HepG2 (cell line): ENCODE results near the gene NME7. TPM values are rescaled to one million over a fixed set of nuclear protein-coding genes. Genes with fewer than 3 reads are reported as not detected.
A peak's percentile ranks its signal among the peaks of the same experiment; 100 is the strongest.

Source experiments
- ATAC-seq: fragments of 200-7000 bp; cut with Tn5 transposase; 3 replicates; pipeline ENCODE4 v1.9.1; 2020; ENCODE audit warnings: mild to moderate bottlenecking, moderate library complexity
- BruUV-seq: library from RNA; stranded (reverse); fragments of 400-500 nt; replicated peaks from 2 replicates; lab custom pipeline; 2021; lab: Mats Ljungman, UMichigan
- CTCF ChIA-PET: fragments of 300-600 bp; formaldehyde crosslinking; extraction: SDS; loops from one replicate; lab custom pipeline; 2021; ENCODE audit warnings: low total read pairs, inconsistent platforms, low intra/inter-chr PET ratio; lab: Yijun Ruan, JAX
- POLR2A ChIA-PET: fragments of 350-600 bp; sonication (Branson Sonifier 250); formaldehyde crosslinking; loops from one replicate; lab custom pipeline; 2020; ENCODE audit warnings: antibody characterized with exemption, inconsistent platforms; lab: Yijun Ruan, JAX
- DNase-seq: peaks from one replicate; pipeline ENCODE4 v3.0.0-alpha.2; 2015; ENCODE audit warnings: low spot score
- FAIRE-seq: peaks from 3 replicates; lab custom pipeline; 2011; peaks lifted over from hg19 to GRCh38; lab: Jason Lieb, UNC
- H2AFZ ChIP-seq: one replicate; pipeline ENCODE4 v1.6.1; 2011; ENCODE audit warnings: low read length, inconsistent platforms
- H3K27ac ChIP-seq: fragments of 300-600 bp; 3 replicates; pipeline ENCODE4 v1.8.0; 2011; ENCODE audit warnings: mixed run types, mild to moderate bottlenecking, mixed read lengths, low read length, inconsistent platforms; ENCODE audit not compliant: insufficient read depth; ENCODE audit errors: extremely low read length
- H3K27me3 ChIP-seq, 2 experiments: fragments of 200-600 bp in 1 of 2; 2 replicates in 1 of 2; 3 replicates in 1 of 2; pipeline versions ENCODE4 v1.6.0 to v1.8.0; 2011; ENCODE audit warnings: low read length in 2 of 2, mild to moderate bottlenecking in 2 of 2, moderate library complexity in 2 of 2, inconsistent platforms in 1 of 2; ENCODE audit not compliant: insufficient read depth in 2 of 2, control insufficient read depth in 1 of 2
- H3K36me3 ChIP-seq, 2 experiments: fragments of 200-600 bp in 1 of 2; replicated peaks in 1 of 2; 2 replicates in 1 of 2; 3 replicates in 1 of 2; pipeline versions ENCODE4 v1.5.1 to v1.8.0; 2011; ENCODE audit warnings: low read length in 2 of 2, inconsistent platforms in 1 of 2; ENCODE audit not compliant: insufficient read depth in 2 of 2, control insufficient read depth in 1 of 2
- H3K4me1 ChIP-seq: 2 replicates; pipeline ENCODE4 v1.5.1; 2012; ENCODE audit warnings: low read length, inconsistent platforms; ENCODE audit not compliant: insufficient read depth
- H3K4me2 ChIP-seq: 2 replicates; pipeline ENCODE4 v1.6.0; 2011; ENCODE audit warnings: low read depth, low read length, inconsistent platforms
- H3K4me3 ChIP-seq, 3 experiments: fragments of 200-600 bp in 1 of 3; sonication (generic), shearing (Covaris generic) in 1 of 3; replicated peaks in 1 of 3; 2 replicates each; pipeline ENCODE4 v1.5.1; 2011 to 2016; ENCODE audit warnings: low read length in 3 of 3, inconsistent platforms in 2 of 3, low read depth in 2 of 3, mild to moderate bottlenecking in 2 of 3, control low read depth in 1 of 3, mixed read lengths in 1 of 3; ENCODE audit not compliant: insufficient read depth in 1 of 3
- H3K79me2 ChIP-seq: one replicate; pipeline ENCODE4 v1.6.1; 2011; ENCODE audit warnings: low read length, inconsistent platforms; ENCODE audit not compliant: insufficient read depth
- H3K9ac ChIP-seq: 2 replicates; pipeline ENCODE4 v1.6.0; 2011; ENCODE audit warnings: mild to moderate bottlenecking, low read depth, low read length, inconsistent platforms; ENCODE audit not compliant: insufficient read depth
- H3K9me3 ChIP-seq: 2 replicates; pipeline ENCODE4 v1.5.1; 2012; ENCODE audit warnings: mild to moderate bottlenecking, low read length
- H4K20me1 ChIP-seq: 2 replicates; pipeline ENCODE4 v1.6.0; 2011; ENCODE audit warnings: inconsistent platforms, mild to moderate bottlenecking, low read length, moderate library complexity; ENCODE audit not compliant: insufficient read depth
- CREBL2 ChIP-seq: sonication (generic); formaldehyde crosslinking; IDR thresholded peaks from 2 replicates; pipeline ENCODE4 v1.8.1; 2023; ENCODE audit warnings: missing genetic modification reagents, mild to moderate bottlenecking, borderline replicate concordance
- GATAD2A ChIP-seq: IDR thresholded peaks from 2 replicates; pipeline ENCODE4 v1.6.1; 2016
- HDAC1 ChIP-seq: sonication (generic); formaldehyde crosslinking; IDR thresholded peaks from 2 replicates; pipeline ENCODE4 v1.5.1; 2020; ENCODE audit warnings: mild to moderate bottlenecking, missing genetic modification reagents
- HNF4G ChIP-seq, 2 experiments: sonication (generic) in 1 of 2; formaldehyde crosslinking in 1 of 2; IDR thresholded peaks; 2 replicates each; pipeline versions ENCODE4 v1.4.0 to v1.6.1; 2011 to 2020; ENCODE audit warnings: borderline replicate concordance in 2 of 2, low read depth in 2 of 2, mild to moderate bottlenecking in 2 of 2, low read length in 1 of 2, missing genetic modification reagents in 1 of 2, moderate library complexity in 1 of 2
- ISL2 ChIP-seq: sonication (generic); formaldehyde crosslinking; IDR thresholded peaks from 2 replicates; pipeline ENCODE4 v1.5.0; 2020; ENCODE audit warnings: missing genetic modification reagents
- PHF8 ChIP-seq: sonication (generic); formaldehyde crosslinking; IDR thresholded peaks from 2 replicates; pipeline ENCODE4 v1.5.0; 2020; ENCODE audit warnings: missing genetic modification reagents
- REPIN1 ChIP-seq: sonication (generic); formaldehyde crosslinking; IDR thresholded peaks from 2 replicates; pipeline ENCODE4 v1.8.0; 2022; ENCODE audit warnings: missing genetic modification reagents, low read depth, mild to moderate bottlenecking, borderline replicate concordance
- SP5 ChIP-seq: IDR thresholded peaks from 2 replicates; pipeline ENCODE4 v1.6.1; 2016; ENCODE audit warnings: low read depth, borderline replicate concordance
- TFAP4 ChIP-seq: sonication (generic); IDR thresholded peaks from 2 replicates; pipeline ENCODE4 v1.6.1; 2016; ENCODE audit warnings: low read depth, borderline replicate concordance
- TRIM24 ChIP-seq: sonication (generic); formaldehyde crosslinking; IDR thresholded peaks from 2 replicates; pipeline ENCODE4 v1.8.0; 2022; ENCODE audit warnings: mild to moderate bottlenecking, missing genetic modification reagents
- ZFAT ChIP-seq: sonication (generic); formaldehyde crosslinking; conservative IDR thresholded peaks from 2 replicates; pipeline ENCODE4 v1.8.1; 2023; ENCODE audit warnings: missing genetic modification reagents, inconsistent platforms
- ZNF263 ChIP-seq: sonication (generic); formaldehyde crosslinking; IDR thresholded peaks from 2 replicates; pipeline ENCODE4 v1.4.0; 2020; ENCODE audit warnings: missing genetic modification reagents
- ZNF468 ChIP-seq: sonication (generic); formaldehyde crosslinking; IDR thresholded peaks from 2 replicates; pipeline ENCODE4 v1.8.0; 2022; ENCODE audit warnings: mild to moderate bottlenecking, moderate library complexity, missing genetic modification reagents
- WGBS: methylation state at CpG from one replicate; pipeline ENCODE4 v1.1.6; 2017; ENCODE audit warnings: low lambda C conversion rate; 5-methylcytosine and 5-hydroxymethylcytosine counted together
- in situ Hi-C: cut with HindIII; loops from 2 replicates; pipeline ENCODE4 v1.10.0; 2017; ENCODE audit warnings: low pct_unique_long_range_greater_than_20kb; ENCODE audit not compliant: extremely low pct_ligation_motif_present
- intact Hi-C: fragments of 100-400 bp; cut with micrococcal nuclease; formaldehyde crosslinking; loops from one replicate; pipeline ENCODE4 v1.10.0; 2022; ENCODE audit not compliant: unreplicated experiment
- polyA plus RNA-seq, 8 experiments: library from polyadenylated mRNA; depleted of rRNA in 3 of 8; stranded (reverse) in 7 of 8; unstranded in 1 of 8; fragments of >200 nt; fragmentation: Illumina TruSeq in 4 of 8; extraction: Trizol in 4 of 8; gene quantifications; 2 replicates each; pipeline versions ENCODE4 v1.2.1 to v1.2.3, GENCODE V29; 2011 to 2016; ENCODE audit warnings: low read depth in 4 of 8, missing spikeins in 1 of 8, mixed read lengths in 1 of 8; ENCODE audit not compliant: insufficient read depth in 1 of 8
- total RNA-seq, 5 experiments: library from RNA; depleted of rRNA; stranded (reverse); fragments of >200 nt; fragmentation: Illumina TruSeq; extraction: Trizol; gene quantifications; 2 replicates each; pipeline ENCODE4 v1.2.3, GENCODE V29; 2016; ENCODE audit warnings: low read depth in 1 of 5

Gene NME7
- total and polyA plus RNA-seq, 2 of the 13 experiments (the other 11 are each of a cell fraction or from before 2014, with no cell fraction given): 9.4 to 22.5 TPM

DNA sequence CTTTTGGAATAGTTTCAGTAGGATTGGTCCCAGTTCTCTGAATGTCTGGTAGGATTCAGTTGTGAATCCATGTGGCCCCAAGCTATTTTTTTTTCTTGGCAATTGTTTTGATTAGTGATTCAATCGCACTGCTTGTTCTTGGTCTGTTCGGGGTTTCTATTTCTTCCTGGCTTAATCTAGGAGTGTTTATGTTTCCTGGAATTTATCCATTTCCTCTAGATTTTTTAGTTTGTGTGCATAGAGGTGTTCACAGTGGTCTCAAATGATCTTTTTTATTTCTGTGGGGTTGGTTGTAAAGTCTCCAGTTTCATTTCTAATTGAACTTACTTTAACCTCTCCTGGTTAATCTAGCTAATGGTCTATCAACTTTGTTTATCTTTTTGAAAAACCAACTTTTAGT is 117.6 kb downstream of the NME7 start:
- CTCF ChIA-PET: no interaction called here
- peak overlapping the region; percentile 4 for H3K27ac ChIP-seq
- no TSS peak for BruUV-seq
- no peaks in the 10 kb centered on the region for H4K20me1 ChIP-seq
- H3K4me1 ChIP-seq: peaks cover 19% of the 10 kb centered on the region
- intact Hi-C loops: loop anchor here (5.0 kb wide), 1 partner anchor 103 kb away; no protein-coding TSS in a partner anchor
- in situ Hi-C loops: no loop called here
- H3K4me2 ChIP-seq: peak overlapping the region; percentile 21; the same call in 1 of the 2 replicates
- DNase-seq (no peak), ATAC-seq (no peak), FAIRE-seq (no peak)
- no peak overlapping the region for H3K9ac ChIP-seq
- TF ChIP-seq HNF4G (IDR thresholded peaks at IDR 0.05; ENCODE audit: borderline replicate concordance, low read depth, low read length): no peak
- TF ChIP-seq HNF4G (CRISPR knock-in tag; IDR thresholded peaks at IDR 0.05; ENCODE audit: borderline replicate concordance, low read depth): no peak
- no peak for TF ChIP-seq ZNF468
- no peak for TF ChIP-seq SP5 (CRISPR knock-in tag)
- TF ChIP-seq HDAC1 (CRISPR knock-in tag): no peak
- no peak for TF ChIP-seq ZFAT (CRISPR knock-in tag)
- TF ChIP-seq PHF8: no peak
- TF ChIP-seq TFAP4: no peak
- TF ChIP-seq REPIN1 (CRISPR knock-in tag): no peak
- no peak for TF ChIP-seq GATAD2A (CRISPR knock-in tag)
- TF ChIP-seq ISL2 (CRISPR knock-in tag): no peak
- TF ChIP-seq CREBL2: no peak
- TF ChIP-seq TRIM24 (CRISPR knock-in tag): no peak
- TF ChIP-seq ZNF263: no peak
- 94% methylated on average over 2 of the region's 2 CpGs for WGBS
- no peaks in the 10 kb centered on the region for H3K36me3 ChIP-seq
- H2AFZ ChIP-seq: no peak overlapping the region
- no peaks in the 10 kb centered on the region for H3K79me2 ChIP-seq
- H3K9me3 ChIP-seq: no peaks in the 10 kb centered on the region
- no peak overlapping the region for H3K4me3 ChIP-seq
- no peaks in the 10 kb centered on the region for H3K27me3 ChIP-seq
- POLR2A ChIA-PET: no interaction called here
